MM.1S (cell line): ENCODE results near the gene CKAP5.

ENCODE experiments used
- DNase-seq: peaks from one replicate; pipeline ENCODE4 v3.0.0-alpha.2; 2015
- H2AFZ ChIP-seq: fragments of 300-600 bp; sonication (generic); 2 replicates; pipeline ENCODE4 v1.6.0; 2016; ENCODE audit warnings: antibody characterized with exemption, low read length
- H3F3A ChIP-seq: fragments of 300-600 bp; sonication (generic); 2 replicates; pipeline ENCODE4 v1.6.1; 2016; ENCODE audit warnings: mild to moderate bottlenecking, antibody characterized with exemption, low read length, moderate library complexity, mixed read lengths; ENCODE audit not compliant: insufficient read depth
- H3K27ac ChIP-seq: fragments of 300-600 bp; sonication (generic); 2 replicates; pipeline ENCODE4 v1.5.1; 2016; ENCODE audit warnings: mild to moderate bottlenecking, low read length
- H3K27me3 ChIP-seq: fragments of 300-600 bp; sonication (generic); replicated peaks from 2 replicates; pipeline ENCODE4 v1.6.0; 2016; ENCODE audit warnings: low read length; ENCODE audit not compliant: insufficient read depth
- H3K36me3 ChIP-seq: fragments of 300-600 bp; sonication (generic); replicated peaks from 2 replicates; pipeline ENCODE4 v1.6.1; 2016; ENCODE audit warnings: mild to moderate bottlenecking, low read length, mixed read lengths; ENCODE audit not compliant: insufficient read depth
- H3K4me1 ChIP-seq: fragments of 300-600 bp; sonication (generic); 2 replicates; pipeline ENCODE4 v1.6.1; 2016; ENCODE audit warnings: low read length, mixed read lengths
- H3K4me2 ChIP-seq: fragments of 300-600 bp; sonication (generic); 2 replicates; pipeline ENCODE4 v1.6.0; 2016; ENCODE audit warnings: low read depth, low read length
- H3K4me3 ChIP-seq: fragments of 300-600 bp; sonication (generic); 2 replicates; pipeline ENCODE4 v1.5.1; 2016; ENCODE audit warnings: low read length, mixed read lengths
- H3K79me2 ChIP-seq: fragments of 300-600 bp; sonication (generic); 2 replicates; pipeline ENCODE4 v1.6.1; 2016; ENCODE audit warnings: mixed run types, low read length, mixed read lengths
- H3K9ac ChIP-seq: fragments of 300-600 bp; sonication (generic); 2 replicates; pipeline ENCODE4 v1.6.1; 2016; ENCODE audit warnings: low read length, mixed read lengths
- H3K9me2 ChIP-seq: fragments of 300-600 bp; sonication (generic); replicated peaks from 2 replicates; pipeline ENCODE4 v1.6.1; 2016; ENCODE audit warnings: mild to moderate bottlenecking, low read length, mixed read lengths; ENCODE audit not compliant: insufficient read depth
- H3K9me3 ChIP-seq: fragments of 300-600 bp; sonication (generic); replicated peaks from 2 replicates; pipeline ENCODE4 v1.6.1; 2016; ENCODE audit warnings: mild to moderate bottlenecking, low read length, mixed read lengths; ENCODE audit not compliant: insufficient read depth
- H4K20me1 ChIP-seq: fragments of 300-600 bp; sonication (generic); 2 replicates; pipeline ENCODE4 v1.6.1; 2016; ENCODE audit warnings: mild to moderate bottlenecking, low read length, moderate library complexity, mixed read lengths; ENCODE audit not compliant: insufficient read depth
- EZH2 ChIP-seq: fragments of 300-600 bp; sonication (generic); optimal IDR thresholded peaks from 2 replicates; pipeline ENCODE3; 2017; ENCODE audit warnings: low read depth, mild to moderate bottlenecking, antibody characterized with exemption, low read length, mixed read lengths
- EZH2phosphoT487 ChIP-seq: fragments of 300-600 bp; sonication (generic); IDR thresholded peaks from 2 replicates; pipeline ENCODE4 v1.6.1; 2018; ENCODE audit warnings: antibody characterized with exemption, low read length
- TF ChIP-seq, protein P1 (sequence below): fragments of 300-600 bp; sonication (generic); IDR thresholded peaks from 2 replicates; pipeline ENCODE4 v1.5.1; 2016; ENCODE audit warnings: antibody characterized with exemption, low read length, mixed read lengths

CKAP5 gene

DNA sequence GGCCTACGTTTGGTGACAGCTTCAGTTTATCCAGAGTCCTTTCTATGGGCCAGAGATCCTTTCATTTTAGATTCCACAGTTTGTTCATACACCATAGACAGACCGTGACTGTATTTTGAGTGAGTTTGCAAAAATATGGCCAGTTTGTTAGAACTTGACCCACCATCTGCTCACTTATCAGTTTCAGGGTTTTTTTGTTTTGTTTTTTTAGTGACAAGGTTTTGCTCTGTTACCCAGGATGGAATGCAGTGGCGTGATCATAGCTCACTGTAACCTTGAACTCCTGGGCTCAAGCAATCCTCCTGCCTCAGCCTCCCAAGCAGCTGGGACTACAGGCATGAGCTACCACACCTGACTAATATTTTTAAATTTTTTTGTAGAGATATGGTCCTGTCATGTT, 9.1 kb upstream of the CKAP5 start:
- Histone ChIP-seq H3K79me2 (no peaks in the 10 kb centered on the region), H2AFZ (no peak overlapping the region), H4K20me1 (no peaks in the 10 kb centered on the region), H3K4me2 (no peak overlapping the region), H3F3A (no peaks in the 10 kb centered on the region), H3K4me1 (peaks cover 13% of the 10 kb centered on the region), H3K9ac (no peak overlapping the region), H3K36me3 (no peaks in the 10 kb centered on the region), H3K9me3 (no peaks in the 10 kb centered on the region), H3K4me3 (no peak overlapping the region), H3K27me3 (no peaks in the 10 kb centered on the region), H3K9me2 (no peaks in the 10 kb centered on the region), H3K27ac (no peak overlapping the region)
- DNase-seq, result no peak
- no peak for TF ChIP-seq EZH2
- TF ChIP-seq EZH2phosphoT487, result no peak
- TF ChIP-seq, protein P1, sequence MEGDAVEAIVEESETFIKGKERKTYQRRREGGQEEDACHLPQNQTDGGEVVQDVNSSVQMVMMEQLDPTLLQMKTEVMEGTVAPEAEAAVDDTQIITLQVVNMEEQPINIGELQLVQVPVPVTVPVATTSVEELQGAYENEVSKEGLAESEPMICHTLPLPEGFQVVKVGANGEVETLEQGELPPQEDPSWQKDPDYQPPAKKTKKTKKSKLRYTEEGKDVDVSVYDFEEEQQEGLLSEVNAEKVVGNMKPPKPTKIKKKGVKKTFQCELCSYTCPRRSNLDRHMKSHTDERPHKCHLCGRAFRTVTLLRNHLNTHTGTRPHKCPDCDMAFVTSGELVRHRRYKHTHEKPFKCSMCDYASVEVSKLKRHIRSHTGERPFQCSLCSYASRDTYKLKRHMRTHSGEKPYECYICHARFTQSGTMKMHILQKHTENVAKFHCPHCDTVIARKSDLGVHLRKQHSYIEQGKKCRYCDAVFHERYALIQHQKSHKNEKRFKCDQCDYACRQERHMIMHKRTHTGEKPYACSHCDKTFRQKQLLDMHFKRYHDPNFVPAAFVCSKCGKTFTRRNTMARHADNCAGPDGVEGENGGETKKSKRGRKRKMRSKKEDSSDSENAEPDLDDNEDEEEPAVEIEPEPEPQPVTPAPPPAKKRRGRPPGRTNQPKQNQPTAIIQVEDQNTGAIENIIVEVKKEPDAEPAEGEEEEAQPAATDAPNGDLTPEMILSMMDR, result no peak

DNA sequence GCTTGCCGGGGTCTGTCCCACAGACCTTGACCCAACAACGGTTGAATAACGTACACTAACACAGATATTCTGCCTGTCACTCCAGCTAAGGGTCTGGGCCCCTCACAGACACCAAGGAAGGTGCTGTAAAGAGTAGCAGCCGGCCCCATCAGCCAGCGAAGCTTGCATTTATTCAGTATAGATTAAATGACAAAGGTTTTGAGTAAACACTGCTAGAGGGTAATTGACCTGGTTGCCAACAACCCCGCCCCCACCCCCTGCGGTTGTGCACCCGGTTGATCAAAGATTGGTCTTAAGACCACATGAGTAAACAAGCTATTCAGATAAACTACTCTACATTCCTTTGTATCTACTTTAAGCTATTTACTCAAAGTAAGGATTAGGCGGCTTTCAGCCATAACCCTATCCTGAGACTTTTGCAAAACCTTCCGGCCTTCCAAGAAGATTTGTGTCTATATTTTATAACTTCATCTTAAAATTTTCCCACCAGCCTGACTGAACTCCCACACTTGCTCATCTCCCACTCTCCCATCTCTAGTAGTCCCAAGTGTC, 4.8 kb upstream of the CKAP5 start:
- no peaks in the 10 kb centered on the region for H4K20me1 ChIP-seq
- H3K9me3 ChIP-seq, result no peaks in the 10 kb centered on the region
- H3K9me2 ChIP-seq, result no peaks in the 10 kb centered on the region
- no peak overlapping the region for H3K27ac ChIP-seq
- H3K36me3 ChIP-seq, result no peaks in the 10 kb centered on the region
- H3K4me2 ChIP-seq, result no peak overlapping the region
- no peak overlapping the region for H2AFZ ChIP-seq
- H3K27me3 ChIP-seq, result no peaks in the 10 kb centered on the region
- H3K79me2 ChIP-seq, result 0 out of 2 replicates have a peak, but pooled peaks cover 2% of the 10 kb centered on the region
- peaks cover 18% of the 10 kb centered on the region for H3K4me1 ChIP-seq
- H3K4me3 ChIP-seq, result no peak overlapping the region
- no peak for DNase-seq
- H3F3A ChIP-seq, result no peaks in the 10 kb centered on the region
- TF ChIP-seq EZH2phosphoT487 (no peak), EZH2 (no peak)
- TF ChIP-seq, protein P1, result no peak
- H3K9ac ChIP-seq, result no peak overlapping the region

DNA sequence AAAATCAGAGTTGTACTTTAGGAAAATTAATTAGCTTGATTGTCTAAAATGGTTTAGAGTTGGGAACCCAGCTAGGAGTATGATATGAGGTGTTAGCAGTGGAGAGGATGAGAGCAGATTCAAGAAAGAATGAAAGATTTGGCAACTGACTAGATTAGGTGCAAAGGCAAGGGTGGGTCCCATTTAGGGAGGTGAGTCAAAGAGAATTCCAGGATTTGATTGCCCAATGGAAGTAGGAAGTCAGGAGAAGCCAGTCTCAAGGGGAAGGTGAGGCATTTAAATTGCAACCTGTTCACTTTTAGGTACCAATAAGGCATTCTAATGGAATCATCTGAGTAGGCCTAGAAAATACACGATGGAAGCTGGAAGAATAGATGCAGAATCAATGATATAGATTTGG, 3.6 kb upstream of the CKAP5 start:
- H3K27me3 ChIP-seq, result no peaks in the 10 kb centered on the region
- no peak overlapping the region for H2AFZ ChIP-seq
- no peak overlapping the region for H3K4me3 ChIP-seq
- H3K79me2 ChIP-seq, result peaks cover 13% of the 10 kb centered on the region
- H3K9me2 ChIP-seq, result no peaks in the 10 kb centered on the region
- no peaks in the 10 kb centered on the region for H3K9me3 ChIP-seq
- H3K27ac ChIP-seq, result no peak overlapping the region
- no peak overlapping the region for H3K4me2 ChIP-seq
- TF ChIP-seq EZH2phosphoT487, result no peak
- H4K20me1 ChIP-seq, result no peaks in the 10 kb centered on the region
- no peaks in the 10 kb centered on the region for H3K36me3 ChIP-seq
- peaks cover 5% of the 10 kb centered on the region; the same call in 1 of the 2 replicates for H3F3A ChIP-seq
- no peak overlapping the region for H3K9ac ChIP-seq
- peaks cover 18% of the 10 kb centered on the region for H3K4me1 ChIP-seq
- no peak for DNase-seq

DNA sequence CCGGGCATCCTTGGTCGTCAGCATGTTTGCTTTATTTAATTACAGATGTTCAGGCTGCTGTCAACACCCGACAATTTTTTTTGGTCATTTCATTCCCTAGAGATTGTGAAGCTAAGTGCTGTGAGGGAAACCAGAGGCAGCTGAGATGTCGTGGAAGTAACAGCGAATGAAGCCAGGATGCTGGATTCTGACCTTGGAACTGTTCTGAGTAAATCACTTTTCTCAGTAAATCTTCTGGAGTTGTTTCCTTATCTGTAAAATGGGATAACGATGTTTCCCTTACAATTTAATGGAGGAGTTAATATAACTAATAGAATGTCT, 390 bp upstream of the CKAP5 start:
- Histone ChIP-seq H3F3A (peaks cover 5% of the 10 kb centered on the region; the same call in 1 of the 2 replicates), H3K4me2 (peak overlapping the region; percentile 73), H3K27ac (no peak overlapping the region), H4K20me1 (no peaks in the 10 kb centered on the region), H3K9me2 (no peaks in the 10 kb centered on the region), H2AFZ (peak overlapping the region; percentile 83), H3K36me3 (no peaks in the 10 kb centered on the region), H3K4me3 (peak overlapping the region; percentile 74), H3K27me3 (no peaks in the 10 kb centered on the region), H3K79me2 (peaks cover 43% of the 10 kb centered on the region), H3K4me1 (peaks cover 5% of the 10 kb centered on the region), H3K9me3 (no peaks in the 10 kb centered on the region), H3K9ac (peak overlapping the region; percentile 75; the same call in 1 of the 2 replicates)
- DNase-seq, result no peak
- TF ChIP-seq EZH2phosphoT487 (no peak), EZH2 (no peak)
- TF ChIP-seq, protein P1, result no peak
